Neural crest cell (in vitro differentiated cells): ENCODE measurements around the gene TMEM114. TPM values are rescaled to one million over a fixed set of nuclear protein-coding genes. Genes with fewer than 3 reads are reported as not detected.
"Not testable (repeated sequence)": the region's sequence is repeated elsewhere in the genome, so short reads cannot be mapped to it uniquely, and the experiment has no call there.

ENCODE experiments used
- DNase-seq: peaks from one replicate; pipeline ENCODE4 v3.0.0; 2021; ENCODE audit warnings: low read depth, mixed read lengths, low spot score
- H3K27ac Mint-ChIP-seq: one replicate; pipeline ENCODE4 v1.8.0; 2021; ENCODE audit warnings: mild to moderate bottlenecking, mixed read lengths; ENCODE audit not compliant: unreplicated experiment
- H3K27me3 Mint-ChIP-seq: 2 replicates; pipeline ENCODE4 v1.8.0; 2021; ENCODE audit warnings: low read depth, mild to moderate bottlenecking, mixed read lengths
- H3K36me3 Mint-ChIP-seq: 2 replicates; pipeline ENCODE4 v1.8.0; 2021; ENCODE audit warnings: low read depth, mild to moderate bottlenecking, mixed read lengths
- H3K4me1 Mint-ChIP-seq: 2 replicates; pipeline ENCODE4 v1.8.0; 2021; ENCODE audit warnings: mixed read lengths
- H3K4me3 Mint-ChIP-seq: one replicate; pipeline ENCODE4 v1.8.0; 2021; ENCODE audit warnings: mild to moderate bottlenecking, mixed read lengths
- H3K9me3 Mint-ChIP-seq: 2 replicates; pipeline ENCODE4 v1.8.0; 2021; ENCODE audit warnings: mixed read lengths
- CTCF ChIP-seq: fragments of 200-600 bp; sonication (generic); conservative IDR thresholded peaks from 2 replicates; pipeline ENCODE4 v1.5.0; 2021; ENCODE audit warnings: antibody characterized with exemption, mild to moderate bottlenecking
- total RNA-seq: library from RNA; stranded (reverse); gene quantifications from 2 replicates; pipeline ENCODE4 v1.2.1, GENCODE V29; 2021

Gene TMEM114
- total RNA-seq, 1 donor from 2014 or later: not detected

- Mint-ChIP-seq H3K4me1 (peaks cover 40% of the 10 kb centered on the region), H3K9me3 (no peaks in the 10 kb centered on the region), H3K4me3 (peak overlapping the region; percentile 62), H3K27ac (peak overlapping the region; percentile 90), H3K27me3 (peaks cover 3% of the 10 kb centered on the region), H3K36me3 (no peaks in the 10 kb centered on the region)
- DNase-seq: no peak
- TF ChIP-seq CTCF: peak; percentile 72
These were observed 17.2 kb downstream of the TMEM114 start for GRCh38 chr16:8572919-8573724.

- Mint-ChIP-seq H3K4me3 (peak overlapping the region; percentile 62), H3K27me3 (peaks cover 7% of the 10 kb centered on the region), H3K4me1 (peaks cover 46% of the 10 kb centered on the region), H3K9me3 (no peaks in the 10 kb centered on the region), H3K36me3 (no peaks in the 10 kb centered on the region), H3K27ac (peak overlapping the region; percentile 99)
- DNase-seq: no peak
- no peak for TF ChIP-seq CTCF
These were observed 18.0 kb downstream of the TMEM114 start for GRCh38 chr16:8572063-8572918.

GRCh38 chr16:8571061-8571596, 19.2 kb downstream of the TMEM114 start:
- TF ChIP-seq CTCF: no peak
- H3K4me3 Mint-ChIP-seq: peak overlapping the region; percentile 35
- H3K27me3 Mint-ChIP-seq: peaks cover 6% of the 10 kb centered on the region
- DNase-seq: no peak
- peaks cover 46% of the 10 kb centered on the region for H3K4me1 Mint-ChIP-seq
- no peaks in the 10 kb centered on the region for H3K9me3 Mint-ChIP-seq
- peak overlapping the region; percentile 99 for H3K27ac Mint-ChIP-seq
- H3K36me3 Mint-ChIP-seq: no peaks in the 10 kb centered on the region

- not testable (repeated sequence) for DNase-seq, H3K9me3 Mint-ChIP-seq, H3K27me3 Mint-ChIP-seq, H3K36me3 Mint-ChIP-seq
- H3K27ac Mint-ChIP-seq: peak overlapping the region; percentile 99
- peaks cover 46% of the 10 kb centered on the region for H3K4me1 Mint-ChIP-seq
- peak overlapping the region; percentile 35 for H3K4me3 Mint-ChIP-seq
These were observed 19.9 kb downstream of the TMEM114 start for GRCh38 chr16:8570393-8570792.

GRCh38 chr16:8569650-8570346, 20.5 kb downstream of the TMEM114 start:
- Mint-ChIP-seq H3K36me3 (no peaks in the 10 kb centered on the region), H3K27me3 (peaks cover 4% of the 10 kb centered on the region), H3K9me3 (no peaks in the 10 kb centered on the region), H3K27ac (peak overlapping the region; percentile 40), H3K4me1 (peaks cover 46% of the 10 kb centered on the region), H3K4me3 (peak overlapping the region; percentile 55)
- no peak for TF ChIP-seq CTCF
- DNase-seq: no peak
